Keratinocyte (primary cell): ENCODE measurements around the gene BMPR1B. TPM values are rescaled to one million over a fixed set of nuclear protein-coding genes. Genes with fewer than 3 reads are reported as not detected.

Experiments used
- DNase-seq: peaks from one replicate; pipeline ENCODE4 v3.0.0-alpha.2; 2011; ENCODE audit warnings: low read depth, missing footprints, low spot score
- FAIRE-seq: peaks from 2 replicates; lab custom pipeline; 2011; peaks lifted over from hg19 to GRCh38; lab: Jason Lieb, UNC
- H2AFZ ChIP-seq: 2 replicates; pipeline ENCODE4 v1.6.0; 2012; ENCODE audit warnings: low read length, control low read depth, inconsistent platforms; ENCODE audit not compliant: control insufficient read depth
- H3K27ac ChIP-seq: 2 replicates; pipeline ENCODE4 v1.5.1; 2011; ENCODE audit warnings: low read length; ENCODE audit not compliant: control insufficient read depth, insufficient read depth
- H3K27me3 ChIP-seq: 3 replicates; pipeline ENCODE4 v1.6.0; 2011; ENCODE audit warnings: low read length; ENCODE audit not compliant: control insufficient read depth, insufficient read depth; ENCODE audit errors: extremely low read depth
- H3K36me3 ChIP-seq, 2 experiments: 2 replicates in 1 of 2; 3 replicates in 1 of 2; pipeline ENCODE4 v1.5.1; 2011; ENCODE audit warnings: low read length in 2 of 2, mild to moderate bottlenecking in 1 of 2; ENCODE audit not compliant: control insufficient read depth in 2 of 2, insufficient read depth in 2 of 2; ENCODE audit errors: extremely low read depth in 1 of 2
- H3K4me1 ChIP-seq: 3 replicates; pipeline ENCODE4 v1.5.1; 2011; ENCODE audit warnings: low read length; ENCODE audit not compliant: control insufficient read depth, insufficient read depth; ENCODE audit errors: extremely low read depth
- H3K4me2 ChIP-seq: 3 replicates; pipeline ENCODE4 v1.6.0; 2011; ENCODE audit warnings: low read depth, low read length; ENCODE audit not compliant: control insufficient read depth, insufficient read depth; ENCODE audit errors: extremely low read depth
- H3K4me3 ChIP-seq, 3 experiments: fragments of 200-600 bp in 1 of 3; sonication (generic) in 1 of 3; 2 replicates in 2 of 3; 3 replicates in 1 of 3; pipeline ENCODE4 v1.5.1; 2011 to 2016; ENCODE audit warnings: low read length in 3 of 3, mild to moderate bottlenecking in 3 of 3, control low read depth in 2 of 3, inconsistent platforms in 1 of 3, low read depth in 1 of 3, mixed read lengths in 1 of 3, mixed run types in 1 of 3, moderate library complexity in 1 of 3; ENCODE audit not compliant: control insufficient read depth in 2 of 3, insufficient read depth in 2 of 3; ENCODE audit errors: extremely low read depth in 1 of 3
- H3K79me2 ChIP-seq: 2 replicates; pipeline ENCODE4 v1.6.0; 2012; ENCODE audit warnings: low read length; ENCODE audit not compliant: control insufficient read depth, insufficient read depth
- H3K9ac ChIP-seq: 3 replicates; pipeline ENCODE4 v1.6.0; 2011; ENCODE audit warnings: low read length; ENCODE audit not compliant: control insufficient read depth, insufficient read depth; ENCODE audit errors: extremely low read depth
- H3K9me1 ChIP-seq: 3 replicates; pipeline ENCODE4 v1.6.0; 2011; ENCODE audit warnings: low read length; ENCODE audit not compliant: control insufficient read depth, insufficient read depth; ENCODE audit errors: extremely low read depth
- H3K9me3 ChIP-seq: 2 replicates; pipeline ENCODE4 v1.5.1; 2012; ENCODE audit warnings: low read depth, low read length; ENCODE audit not compliant: control insufficient read depth
- H4K20me1 ChIP-seq: 3 replicates; pipeline ENCODE4 v1.6.0; 2011; ENCODE audit warnings: low read length; ENCODE audit not compliant: control insufficient read depth, insufficient read depth; ENCODE audit errors: extremely low read depth
- EZH2 ChIP-seq: IDR thresholded peaks from one replicate; pipeline ENCODE4 v1.6.1; 2012; ENCODE audit warnings: inconsistent platforms, mild to moderate bottlenecking, low read length, moderate library complexity
- dilution Hi-C: fragments of 300-500 bp; cut with MboI; formaldehyde crosslinking; loops from one replicate; pipeline ENCODE4 v1.7.0; 2020; ENCODE audit warnings: low sequenced_read_pairs; ENCODE audit not compliant: extremely low pct_ligation_motif_present
- polyA plus RNA-seq, 5 experiments: library from polyadenylated mRNA; depleted of rRNA in 3 of 5; stranded (reverse) in 3 of 5; stranded (forward) in 1 of 5; unstranded in 1 of 5; fragments of >200 nt; gene quantifications; 1 replicate in 1 of 5; 2 replicates in 3 of 5; 3 replicates in 1 of 5; pipeline versions ENCODE4 v1.2.1 to v1.2.3, GENCODE V29; 2011 to 2012; ENCODE audit warnings: missing spikeins in 2 of 5, low read depth in 1 of 5, low replicate concordance in 1 of 5
- TF ChIP-seq, protein P1 (sequence below), 3 experiments: IDR thresholded peaks in 1 of 3; conservative IDR thresholded peaks in 1 of 3; optimal IDR thresholded peaks in 1 of 3; 2 replicates in 2 of 3; 3 replicates in 1 of 3; pipeline versions ENCODE3 to v1.5.1; 2011; ENCODE audit warnings: low read length in 3 of 3, mild to moderate bottlenecking in 3 of 3, moderate library complexity in 2 of 3, control low read depth in 1 of 3, inconsistent platforms in 1 of 3; ENCODE audit not compliant: insufficient read depth in 2 of 3; ENCODE audit errors: extremely low read depth in 1 of 3

The BMPR1B gene
- polyA plus RNA-seq, 1 donor (not counting 4 experiments of a cell fraction or from before 2014, with no cell fraction given): 0.89 TPM

GRCh38 chr4:95197353-95197752 lies 439.6 kb downstream of the BMPR1B start:
- Histone ChIP-seq H2AFZ (no peak overlapping the region), H3K27me3 (no peaks in the 10 kb centered on the region), H3K9me3 (no peaks in the 10 kb centered on the region), H3K36me3 (no peaks in the 10 kb centered on the region), H3K4me3 (no peak overlapping the region), H3K9ac (no peak overlapping the region), H3K79me2 (no peaks in the 10 kb centered on the region), H3K9me1 (no peaks in the 10 kb centered on the region), H3K4me1 (no peaks in the 10 kb centered on the region), H3K27ac (no peak overlapping the region), H4K20me1 (no peaks in the 10 kb centered on the region), H3K4me2 (no peak overlapping the region)
- DNase-seq: no peak
- dilution Hi-C loops: no loop called here
- TF ChIP-seq EZH2: no peak
- TF ChIP-seq, protein P1, sequence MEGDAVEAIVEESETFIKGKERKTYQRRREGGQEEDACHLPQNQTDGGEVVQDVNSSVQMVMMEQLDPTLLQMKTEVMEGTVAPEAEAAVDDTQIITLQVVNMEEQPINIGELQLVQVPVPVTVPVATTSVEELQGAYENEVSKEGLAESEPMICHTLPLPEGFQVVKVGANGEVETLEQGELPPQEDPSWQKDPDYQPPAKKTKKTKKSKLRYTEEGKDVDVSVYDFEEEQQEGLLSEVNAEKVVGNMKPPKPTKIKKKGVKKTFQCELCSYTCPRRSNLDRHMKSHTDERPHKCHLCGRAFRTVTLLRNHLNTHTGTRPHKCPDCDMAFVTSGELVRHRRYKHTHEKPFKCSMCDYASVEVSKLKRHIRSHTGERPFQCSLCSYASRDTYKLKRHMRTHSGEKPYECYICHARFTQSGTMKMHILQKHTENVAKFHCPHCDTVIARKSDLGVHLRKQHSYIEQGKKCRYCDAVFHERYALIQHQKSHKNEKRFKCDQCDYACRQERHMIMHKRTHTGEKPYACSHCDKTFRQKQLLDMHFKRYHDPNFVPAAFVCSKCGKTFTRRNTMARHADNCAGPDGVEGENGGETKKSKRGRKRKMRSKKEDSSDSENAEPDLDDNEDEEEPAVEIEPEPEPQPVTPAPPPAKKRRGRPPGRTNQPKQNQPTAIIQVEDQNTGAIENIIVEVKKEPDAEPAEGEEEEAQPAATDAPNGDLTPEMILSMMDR (optimal IDR thresholded peaks at IDR 0.05 in 1 of 3, IDR thresholded peaks at IDR 0.05 in 1 of 3, conservative IDR thresholded peaks at IDR 0.05 in 1 of 3; ENCODE audit: extremely low read depth in 1 of 3, insufficient read depth in 2 of 3, low read length in 3 of 3): no peak
- no peak for FAIRE-seq

DNA sequence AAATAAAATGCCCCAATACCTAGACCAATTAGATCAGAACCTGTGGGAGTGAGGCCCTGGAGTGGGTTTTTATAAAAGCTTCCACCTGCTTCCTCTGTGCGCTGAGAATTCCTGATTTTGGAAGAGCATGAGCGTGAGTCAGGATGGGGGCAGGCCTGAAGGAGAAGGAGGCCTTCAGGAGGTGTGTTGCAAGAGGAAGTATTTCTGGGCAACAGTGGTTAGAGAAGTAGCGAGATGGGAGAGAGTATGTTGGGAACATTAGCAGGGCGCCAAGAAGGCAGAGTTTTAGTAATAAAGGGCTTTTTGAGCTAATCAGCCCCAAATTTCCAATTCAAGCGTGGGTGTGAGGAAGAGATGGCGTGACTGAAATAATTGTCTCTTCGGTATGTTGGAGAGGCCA lies 441.2 kb downstream of the BMPR1B start:
- Histone ChIP-seq H2AFZ (no peak overlapping the region), H3K9me3 (no peaks in the 10 kb centered on the region), H4K20me1 (no peaks in the 10 kb centered on the region), H3K9ac (no peak overlapping the region), H3K27me3 (no peaks in the 10 kb centered on the region), H3K36me3 (no peaks in the 10 kb centered on the region), H3K4me2 (no peak overlapping the region), H3K4me3 (no peak overlapping the region), H3K9me1 (no peaks in the 10 kb centered on the region), H3K27ac (no peak overlapping the region), H3K79me2 (no peaks in the 10 kb centered on the region), H3K4me1 (no peaks in the 10 kb centered on the region)
- no peak for DNase-seq
- FAIRE-seq: no peak
- no peak for TF ChIP-seq EZH2
- TF ChIP-seq, protein P1 (optimal IDR thresholded peaks at IDR 0.05 in 1 of 3, IDR thresholded peaks at IDR 0.05 in 1 of 3, conservative IDR thresholded peaks at IDR 0.05 in 1 of 3; ENCODE audit: extremely low read depth in 1 of 3, insufficient read depth in 2 of 3, low read length in 3 of 3): no peak
- dilution Hi-C loops: no loop called here
